Nucleus accumbens (tissue), 56 donors: ENCODE measurements around the gene AP4B1.

Experiments
- DNase-seq, 56 donors: peaks; one replicate each; lab custom pipeline; 2025; lab: John Stamatoyannopoulos, UW

AP4B1 gene

DNA sequence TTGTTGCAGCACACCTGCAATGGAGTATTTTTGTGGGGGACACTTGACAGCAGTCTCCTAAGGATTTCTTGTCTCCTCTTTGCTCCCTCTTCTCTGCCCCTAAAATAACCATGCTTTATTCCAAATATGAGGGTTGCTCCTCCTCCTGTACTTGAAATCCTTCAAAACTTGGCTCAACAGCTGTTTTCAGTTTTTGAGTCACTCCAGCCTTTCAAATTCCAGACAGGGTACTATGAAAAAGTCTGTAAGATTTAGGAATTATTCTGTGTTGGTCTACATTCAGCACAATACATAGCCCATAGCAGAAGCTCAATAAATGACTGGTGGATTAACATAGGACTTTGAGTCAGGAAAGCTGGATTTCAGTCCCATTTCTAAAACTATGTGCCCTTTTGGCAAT, 5.5 kb downstream of the AP4B1 start:
- DNase-seq: no peak

DNA sequence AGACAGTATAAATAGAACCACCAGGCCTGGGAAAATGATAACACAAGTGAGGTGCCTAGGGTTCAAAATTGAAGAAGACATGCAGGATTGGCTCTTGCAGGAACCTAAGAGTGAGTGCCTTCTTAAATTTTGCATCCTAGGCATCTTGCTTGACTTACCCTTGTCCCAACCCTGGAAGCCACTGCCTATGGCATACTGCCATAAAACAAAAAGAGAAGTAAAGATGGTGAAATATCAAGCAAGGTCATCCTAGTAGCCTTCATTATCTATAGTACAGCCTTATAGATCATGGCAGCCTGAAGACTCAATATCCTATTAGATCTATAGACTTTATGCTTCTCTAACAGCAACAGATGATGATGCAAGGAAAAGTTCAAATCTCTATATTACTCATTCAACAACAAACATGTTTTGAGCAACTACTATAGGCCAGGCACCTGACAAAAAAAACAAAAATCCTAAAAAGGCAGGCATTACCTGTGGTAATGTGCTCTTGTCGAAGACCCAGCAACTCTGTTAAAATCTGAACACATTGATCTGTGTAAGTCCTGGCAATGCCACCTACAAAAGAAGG, 6.3 kb downstream of the AP4B1 start:
- no peak for DNase-seq

DNA sequence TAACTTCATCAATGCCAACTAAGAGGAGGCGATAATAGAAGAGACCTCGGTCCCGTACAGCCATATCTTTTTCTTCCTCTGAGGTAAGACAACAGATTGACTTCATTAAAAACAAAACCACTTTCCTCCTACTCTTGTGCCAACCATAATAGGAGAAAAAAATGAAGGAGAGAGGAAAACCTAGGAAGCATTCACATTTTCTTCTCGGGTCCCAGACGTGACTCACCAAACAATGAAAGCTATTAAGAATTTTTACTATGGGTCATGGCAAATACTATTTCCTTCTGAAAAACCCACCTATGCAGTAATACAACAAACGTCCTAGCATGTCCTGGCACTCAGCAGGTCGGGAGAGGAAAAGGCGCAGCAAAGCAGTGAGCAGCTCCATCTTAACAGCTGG, 8.6 kb downstream of the AP4B1 start:
- no peak for DNase-seq

DNA sequence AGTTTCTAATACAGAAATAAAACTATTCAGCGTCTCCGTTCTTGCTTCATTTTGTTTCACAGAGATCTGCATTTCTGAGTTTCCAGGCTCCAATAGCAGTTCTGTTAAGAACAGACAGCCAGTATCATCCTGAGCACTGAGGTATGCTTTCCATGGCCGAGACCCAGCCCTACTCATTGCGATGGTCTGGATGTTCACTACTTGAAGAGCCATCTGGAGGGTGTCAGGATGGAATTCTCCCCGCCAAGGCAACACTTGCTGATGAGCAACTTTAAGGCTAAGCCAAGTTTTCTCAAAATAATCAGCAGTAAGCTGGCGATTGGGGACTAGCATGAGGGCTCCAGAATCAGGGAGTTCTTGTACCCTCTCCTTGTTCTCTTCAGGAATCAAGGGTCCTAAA, 9.5 kb downstream of the AP4B1 start:
- no peak for DNase-seq

DNA sequence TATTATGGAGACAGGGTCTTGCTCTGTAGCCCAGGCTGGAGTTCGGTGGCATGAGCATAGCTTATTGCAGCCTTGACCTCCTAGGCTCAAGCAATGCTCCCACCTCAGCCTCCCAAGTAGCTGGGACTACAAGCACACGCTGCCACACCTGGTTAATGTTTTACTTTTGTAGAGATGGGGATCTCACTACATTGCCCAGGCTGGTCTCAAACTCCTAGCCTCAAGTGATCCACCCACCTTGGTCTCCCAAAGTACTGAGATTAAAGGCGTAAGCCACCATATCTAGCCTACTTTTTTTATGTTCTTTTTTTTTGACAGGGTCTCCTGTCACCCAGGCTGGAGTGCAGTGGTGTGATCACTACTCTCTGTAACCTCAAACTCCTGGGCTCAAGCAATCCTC, 11.3 kb downstream of the AP4B1 start:
- DNase-seq: no peak

DNA sequence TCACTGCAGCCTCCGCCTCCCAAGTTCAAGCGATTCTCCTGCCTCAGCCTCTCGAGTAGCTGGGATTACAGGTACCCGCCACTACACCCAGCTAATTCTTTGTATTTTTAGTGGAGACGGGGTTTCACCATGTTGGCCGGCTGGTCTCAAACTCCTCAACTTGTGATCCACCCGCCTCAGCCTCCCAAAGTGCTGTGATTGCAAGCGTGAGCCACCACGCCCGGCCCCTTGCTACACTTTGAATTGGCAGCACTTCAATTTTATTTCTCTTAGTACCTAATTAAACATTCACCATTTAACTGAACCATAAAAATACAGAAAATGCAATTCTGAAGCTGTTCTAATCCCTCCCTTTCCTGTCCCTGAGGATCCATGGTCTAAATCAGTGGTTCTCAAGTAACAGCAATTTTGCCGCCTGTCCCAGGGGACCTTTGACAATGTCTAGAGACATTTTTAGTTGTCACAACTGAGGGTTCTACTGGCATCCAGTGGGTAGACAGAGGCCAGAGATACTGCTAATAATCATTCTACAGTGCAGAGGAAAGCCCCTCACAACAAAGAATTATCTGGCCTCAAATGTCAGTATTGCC, 12.9 kb downstream of the AP4B1 start:
- no peak for DNase-seq

DNA sequence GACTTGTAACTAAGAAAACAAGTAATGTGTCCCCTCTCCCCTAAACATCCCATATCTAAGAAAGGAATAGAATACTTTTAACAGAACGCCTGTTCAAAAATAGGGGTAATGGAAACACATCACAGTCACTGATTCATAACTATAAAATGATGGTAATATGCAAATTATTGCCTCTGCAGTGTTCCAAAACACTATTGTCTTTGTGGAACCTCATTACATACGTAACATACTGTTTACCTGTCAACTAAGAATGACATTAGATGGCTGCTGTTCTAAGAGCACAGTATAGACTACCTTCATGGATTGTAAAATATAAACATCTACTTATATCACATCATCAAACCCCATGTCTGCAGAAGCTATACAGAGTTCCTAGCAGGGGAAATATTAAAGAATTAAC, 13.8 kb downstream of the AP4B1 start:
- no peak for DNase-seq

DNA sequence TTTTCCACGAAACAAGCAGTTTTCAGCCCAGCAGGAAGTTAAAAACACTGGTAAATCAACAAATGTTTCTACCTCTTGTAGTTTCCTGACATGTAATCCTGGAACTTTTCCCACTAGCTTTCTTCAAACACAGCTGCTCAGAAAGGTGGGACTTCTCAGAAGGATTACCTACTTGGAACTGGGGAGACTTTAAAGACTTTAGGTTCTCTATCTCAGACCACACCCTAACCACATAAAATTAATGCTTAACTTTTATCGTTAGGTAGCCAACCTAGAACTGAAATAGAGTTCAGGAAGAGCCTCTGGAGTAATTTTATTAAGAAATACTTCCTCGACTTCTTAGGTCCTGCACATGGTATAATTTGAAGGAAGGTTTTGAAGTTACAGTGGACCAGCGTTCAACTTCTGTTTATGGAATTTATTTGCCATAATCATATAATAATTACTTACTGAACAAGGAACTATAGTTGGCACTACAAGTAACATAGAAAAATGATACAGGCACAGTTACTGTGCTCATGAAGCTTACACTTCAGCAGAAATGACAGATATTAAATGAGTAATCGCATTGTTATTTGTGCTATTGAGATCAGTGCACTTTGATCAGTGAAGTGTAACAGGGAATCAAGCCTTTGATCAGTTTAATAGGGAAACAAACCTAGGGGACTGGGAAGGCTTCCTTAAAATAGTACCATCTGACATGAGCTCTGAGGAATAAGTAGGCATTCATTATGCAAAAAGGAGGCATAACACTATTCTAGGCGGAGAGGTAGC, 17.0 kb downstream of the AP4B1 start, which contains the start of gene BCL2L15:
Gene BCL2L15 (minus strand): TSS at position 180 of the 774 bp plus-strand sequence. CDS start 206 bp downstream, outside the sequence.
- DNase-seq: no peak

DNA sequence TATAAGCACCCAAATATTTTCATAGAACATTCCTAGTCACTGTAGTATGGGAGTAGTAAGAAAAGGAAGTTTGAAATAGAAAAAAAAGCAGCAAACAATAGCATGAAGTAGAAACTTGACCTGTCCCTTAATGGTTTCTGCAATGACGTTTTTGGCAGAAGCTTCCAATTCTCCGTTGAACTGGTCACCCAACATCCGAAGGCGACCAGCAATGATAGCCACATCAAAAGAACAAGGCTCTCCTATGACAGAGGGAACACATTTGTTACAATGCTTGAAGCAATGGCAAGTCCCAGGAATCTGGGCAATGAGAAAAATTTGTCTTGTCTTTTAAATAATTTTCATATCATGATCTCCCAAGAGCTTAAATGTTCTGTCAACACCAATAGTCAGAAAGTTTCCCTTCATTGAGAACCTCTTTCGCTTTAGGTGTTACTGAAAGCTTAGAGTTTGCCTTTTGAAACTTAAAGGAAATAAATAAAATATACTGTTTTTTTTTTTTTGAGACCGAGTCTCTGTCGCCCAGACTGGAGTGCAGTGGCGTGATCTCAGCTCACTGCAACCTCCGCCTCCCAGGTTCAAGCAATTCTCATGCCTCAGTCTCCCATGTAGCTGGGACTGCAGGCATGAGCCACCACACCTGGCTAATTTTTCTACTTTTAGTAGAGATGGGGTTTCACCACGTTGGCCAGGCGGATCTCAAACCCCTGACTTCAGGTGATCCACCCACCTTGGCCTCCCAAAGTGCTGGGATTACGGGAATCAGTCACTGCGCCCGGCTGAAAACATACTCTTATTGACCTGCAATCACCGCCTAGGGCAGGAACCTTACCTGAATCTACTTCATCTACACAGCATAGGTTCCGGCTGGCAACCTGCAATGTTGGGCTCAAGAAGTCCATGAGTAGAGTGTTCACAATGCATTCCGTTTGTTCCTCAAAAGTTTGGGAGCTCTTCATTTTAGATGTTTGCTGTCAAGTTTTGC, 17.9 kb downstream of the AP4B1 start:
- DNase-seq: no peak

DNA sequence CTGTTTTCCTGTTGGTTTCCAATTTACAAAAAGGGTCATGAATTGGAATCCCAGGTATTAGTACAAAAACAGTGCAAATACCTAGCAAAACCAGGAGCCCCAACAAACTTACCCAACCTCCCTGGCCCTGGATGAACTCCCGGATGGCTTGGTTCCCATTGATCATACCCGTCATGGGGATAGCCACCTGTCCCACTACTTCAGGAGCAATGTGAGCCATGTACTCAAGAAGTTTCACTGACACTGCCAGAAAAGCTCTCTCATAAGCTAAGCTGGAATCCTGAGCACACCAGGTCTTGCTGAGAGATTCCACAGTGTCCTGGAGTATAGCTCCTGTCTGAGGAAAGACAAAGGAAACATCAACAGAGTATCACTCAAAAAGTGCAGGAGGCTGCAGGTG, 22.9 kb downstream of the AP4B1 start:
- DNase-seq: no peak

DNA sequence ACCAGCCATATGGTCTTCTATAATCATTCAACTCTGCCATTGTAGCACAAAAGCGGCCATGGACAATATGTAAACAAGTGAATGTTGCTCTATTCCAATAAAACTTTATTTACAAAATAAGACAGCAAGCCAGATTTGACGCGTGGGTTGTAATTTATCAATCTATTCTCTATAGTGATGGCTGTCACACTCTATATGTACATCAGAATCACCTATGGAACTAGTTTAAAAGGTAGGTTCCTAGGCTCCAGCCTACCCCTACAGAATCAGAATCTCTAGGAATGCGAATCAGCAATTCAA, 24.9 kb downstream of the AP4B1 start:
- no peak for DNase-seq

DNA sequence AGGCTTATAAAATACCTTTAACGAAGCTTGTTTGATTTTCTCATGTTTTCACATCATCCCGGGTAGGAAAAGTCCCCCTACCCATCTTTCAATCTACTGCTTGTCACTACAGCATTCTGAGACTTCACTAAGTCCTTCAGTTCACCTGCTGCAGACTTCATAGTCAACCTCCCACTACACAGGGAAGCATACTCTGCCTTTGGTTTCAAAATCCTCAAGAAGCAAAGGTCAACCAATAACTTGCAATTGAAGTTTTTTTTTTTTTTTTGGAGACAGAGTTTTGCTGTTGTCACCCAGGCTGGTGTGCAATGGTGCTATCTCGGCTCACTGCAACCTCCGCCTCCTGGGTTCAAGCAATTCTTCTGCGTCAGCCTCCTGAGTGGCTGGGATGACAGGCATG, 28.4 kb downstream of the AP4B1 start:
- DNase-seq: no peak

DNA sequence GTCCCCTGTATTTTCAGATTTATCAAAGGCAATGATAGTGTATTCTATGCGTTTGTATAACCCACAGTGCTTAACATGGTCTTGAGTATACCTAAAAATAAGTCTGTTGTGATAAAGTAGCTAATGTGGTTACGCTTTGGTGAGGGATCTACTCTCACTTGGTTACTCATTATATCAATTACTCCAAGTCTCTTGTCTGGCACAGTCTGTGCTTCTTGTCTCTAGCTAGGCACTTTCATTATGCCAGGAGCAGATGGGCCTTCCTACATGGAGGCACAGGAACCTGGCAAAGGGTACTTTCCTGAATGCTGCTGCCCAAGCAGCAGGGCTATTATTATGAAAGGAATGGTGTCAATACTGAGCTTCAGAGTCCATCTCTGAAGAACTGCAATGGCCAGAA, 28.9 kb downstream of the AP4B1 start:
- DNase-seq: no peak

DNA sequence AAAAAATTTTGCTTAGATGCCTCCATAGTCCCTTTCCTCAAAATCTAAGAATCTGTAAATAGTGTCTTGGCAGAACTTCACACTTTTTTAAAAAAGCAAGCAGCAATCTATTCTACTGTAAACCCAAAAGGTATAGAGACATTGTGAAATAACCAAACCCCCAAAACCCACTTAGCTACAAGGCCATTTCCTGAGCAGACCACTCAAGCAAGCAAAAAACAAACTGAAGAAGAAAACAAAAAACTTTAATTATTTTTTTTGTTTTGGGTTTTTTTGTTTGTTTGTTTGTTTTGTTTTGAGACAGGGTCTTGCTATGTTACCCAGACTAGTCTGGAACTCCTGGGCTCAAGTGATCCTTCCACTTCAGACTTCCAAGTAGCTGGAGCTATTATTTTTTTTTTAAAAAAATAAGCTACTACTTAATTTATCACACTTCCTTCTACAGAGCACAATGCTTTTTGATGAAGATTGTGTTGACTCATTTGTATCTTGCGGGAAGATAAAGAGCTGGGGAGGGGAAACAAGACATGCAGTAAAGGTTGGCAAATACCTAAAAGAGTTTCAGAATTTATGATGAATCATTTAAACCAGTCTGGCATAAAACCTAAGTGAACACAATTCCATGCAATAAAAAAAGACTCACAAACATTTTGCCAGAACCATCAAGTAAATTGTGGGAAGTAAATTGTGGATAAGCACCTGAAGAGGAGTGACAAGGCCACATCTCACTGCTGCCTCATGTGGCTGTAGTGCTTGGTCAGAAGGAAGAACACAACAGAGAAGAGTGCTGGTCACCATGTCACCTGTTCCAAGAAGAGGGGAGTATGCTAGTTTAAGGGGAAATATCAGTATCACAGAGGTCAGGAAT, 30.4 kb downstream of the AP4B1 start:
- DNase-seq: no peak

DNA sequence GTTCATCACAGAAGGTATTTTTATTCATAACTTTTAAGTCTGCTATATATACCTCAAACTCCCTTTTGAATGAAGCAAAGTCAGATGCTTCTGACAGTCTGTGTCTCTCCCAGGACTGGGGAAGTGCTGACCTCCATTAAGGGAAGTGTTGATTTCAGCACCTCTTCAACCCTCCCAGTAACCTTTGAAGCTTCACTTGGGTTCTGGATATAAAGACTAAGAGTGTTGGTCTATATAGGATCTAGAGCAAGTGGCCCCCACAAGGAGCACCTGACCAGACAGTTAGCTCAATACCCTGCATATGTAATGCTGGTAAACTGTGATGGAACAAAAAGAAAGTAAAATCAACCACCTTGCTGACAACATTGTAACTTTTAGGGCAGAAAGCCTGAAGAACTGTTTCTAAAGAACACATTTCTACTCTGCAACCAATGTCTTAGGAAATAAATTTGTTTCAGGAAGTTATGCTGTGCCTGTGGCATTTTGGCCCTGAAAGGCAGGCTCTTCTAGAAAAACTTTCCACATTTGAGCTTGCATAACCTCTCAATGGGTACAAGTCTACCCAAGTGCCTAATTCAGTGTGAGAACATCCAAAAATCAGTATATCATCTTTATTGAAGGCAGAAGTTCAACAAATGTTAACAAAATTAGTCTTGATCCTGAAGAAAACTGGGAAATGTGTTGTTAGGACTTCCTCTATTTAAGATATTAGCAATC, 32.2 kb downstream of the AP4B1 start:
- no peak for DNase-seq

DNA sequence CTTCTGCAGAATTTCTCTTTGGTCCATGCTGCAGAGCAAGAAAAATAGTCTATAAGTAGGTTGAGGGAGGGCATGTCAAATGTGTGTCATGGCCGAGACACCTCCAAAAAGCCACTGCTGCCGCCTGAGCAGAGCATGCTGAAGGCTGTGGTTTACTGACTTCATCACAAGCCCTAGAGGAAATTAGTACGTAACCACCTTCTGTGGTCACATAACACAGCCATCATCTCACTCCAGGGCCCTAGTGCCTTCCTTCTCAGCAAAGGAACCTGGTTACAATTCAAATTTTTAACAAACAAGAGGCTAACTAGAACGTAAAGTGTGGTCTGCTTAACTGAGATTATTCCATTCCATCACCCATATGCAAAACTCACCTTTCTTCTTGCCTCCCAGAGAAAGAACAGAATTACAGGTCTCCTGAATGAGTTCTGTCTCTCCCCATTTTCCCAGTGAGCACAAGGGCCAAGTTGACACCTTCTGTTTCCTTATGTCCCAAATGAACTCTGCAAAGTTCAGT, 32.9 kb downstream of the AP4B1 start, which contains the start of gene PTPN22:
Gene PTPN22 (minus strand): TSS at position 116 of the 517 bp plus-strand sequence.
- DNase-seq: peak in 5 of 56 donors; percentile 1 to 17 (median 12)

DNA sequence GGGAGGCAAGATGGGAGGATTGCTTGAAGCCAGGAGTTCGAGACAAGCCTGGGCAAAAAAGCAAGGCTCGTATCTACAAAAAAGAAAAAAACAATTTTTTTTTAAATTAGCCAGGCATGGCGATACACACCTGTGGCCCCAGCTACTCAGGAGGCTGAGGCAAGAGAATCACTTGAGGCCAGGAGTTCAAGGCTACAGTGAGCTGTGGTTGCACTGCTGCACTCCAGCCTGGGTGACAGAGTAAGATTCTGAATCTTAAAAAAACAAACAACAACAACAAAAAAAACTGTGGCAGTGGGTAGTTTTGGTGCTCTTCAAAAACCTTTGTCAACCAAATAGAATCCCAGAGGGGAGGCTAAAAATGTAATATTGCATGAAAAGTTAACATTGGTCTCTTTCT, 33.8 kb downstream of the AP4B1 start:
- DNase-seq: no peak

DNA sequence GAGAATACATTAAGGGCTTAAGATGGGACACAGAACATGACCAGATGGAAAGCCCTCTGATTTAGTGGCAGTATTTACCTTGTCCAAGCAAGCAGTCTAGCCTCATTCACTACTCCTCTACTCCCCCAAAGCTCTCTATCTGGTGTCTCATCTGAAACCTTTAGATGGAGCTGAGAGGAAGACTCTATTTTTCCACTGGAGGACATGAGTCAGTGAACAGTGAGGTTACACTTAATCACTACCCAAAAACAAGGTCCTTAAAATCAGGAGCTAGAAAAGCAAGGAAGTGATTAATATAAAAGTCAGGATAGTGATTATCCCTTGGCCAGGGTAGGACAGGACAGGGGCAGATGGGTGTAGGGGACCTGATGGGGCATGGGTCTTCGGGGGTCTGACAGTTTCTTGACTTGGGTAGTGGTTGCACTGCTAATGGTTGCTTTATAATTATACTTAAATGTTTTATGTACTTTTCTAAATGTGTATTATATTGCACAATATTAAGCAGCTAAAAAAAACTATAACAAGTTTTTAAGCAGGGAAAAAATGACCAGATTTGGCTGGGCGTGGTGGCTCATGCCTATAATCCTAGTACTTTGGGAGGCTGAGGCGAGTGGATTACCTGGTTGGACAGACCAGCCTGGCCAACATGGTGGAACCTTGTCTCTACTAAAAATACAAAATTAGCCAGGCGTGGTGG, 36.1 kb downstream of the AP4B1 start:
- no peak for DNase-seq
